ENCODE measurements around the gene TRIM26. TPM values are rescaled to one million over a fixed set of nuclear protein-coding genes. Genes with fewer than 3 reads are reported as not detected.

Gene TRIM26
- total RNA-seq, 4 donors from 2014 or later: 26.9 to 46.8 (median 37.6) TPM

- Histone ChIP-seq H3K36me3 (no peaks in the 10 kb centered on the region), H3K4me3 (peak overlapping the region in 1 of 4 donors; percentile 15), H3K4me1 (no peaks in the 10 kb centered on the region), H3K27ac (peak overlapping the region in 1 of 4 donors; percentile 71), H3K9me3 (no peaks in the 10 kb centered on the region), H3K27me3 (peaks cover 0 to 24% of the 10 kb centered on the region in 2 donors)
- TF ChIP-seq CTCF (IDR thresholded peaks at IDR 0.05): no peak
- no peak for TF ChIP-seq POLR2A (IDR thresholded peaks at IDR 0.05)
- TF ChIP-seq EP300 (IDR thresholded peaks at IDR 0.05): no peak
- no peak for DNase-seq (ENCODE audit: low spot score in 2 of 2)
- WGBS, 2 donors: 88% methylated on average over 15 to 16 of the region's 16 CpGs
Measured at GRCh38 chr6:30163918-30164654, 49.1 kb downstream of the TRIM26 start.

- Histone ChIP-seq H3K27me3 (peaks cover 0 to 21% of the 10 kb centered on the region in 2 donors), H3K36me3 (no peaks in the 10 kb centered on the region), H3K4me1 (no peaks in the 10 kb centered on the region), H3K9me3 (no peaks in the 10 kb centered on the region), H3K27ac (peak within 1 kb of the TSS in 1 of 4 donors; percentile 71), H3K4me3 (peak within 1 kb of the TSS in 1 of 4 donors; percentile 15)
- no peak for DNase-seq (ENCODE audit: low spot score in 2 of 2)
- WGBS, 2 donors: 73 to 75% methylated on average over 30 of the region's 31 CpGs
- TF ChIP-seq EP300 (IDR thresholded peaks at IDR 0.05) (no peak), POLR2A (IDR thresholded peaks at IDR 0.05) (no peak), CTCF (IDR thresholded peaks at IDR 0.05) (no peak)
Measured at GRCh38 chr6:30163090-30163917, 49.9 kb downstream of the TRIM26 start, which contains the start of gene TRIM15. TRIM15 (plus strand) TSS chr6:30163546; CDS start chr6:30163685, 139 bp downstream.

GRCh38 chr6:30162265-30163089 lies 50.7 kb downstream of the TRIM26 start:
- TF ChIP-seq POLR2A (IDR thresholded peaks at IDR 0.05): no peak
- TF ChIP-seq CTCF (IDR thresholded peaks at IDR 0.05): no peak
- TF ChIP-seq EP300 (IDR thresholded peaks at IDR 0.05): no peak
- no peaks in the 10 kb centered on the region for H3K36me3 ChIP-seq
- DNase-seq (ENCODE audit: low spot score in 2 of 2): no peak
- WGBS, 2 donors: 75 to 80% methylated on average over 12 of the region's 12 CpGs
- H3K9me3 ChIP-seq: no peaks in the 10 kb centered on the region
- H3K27me3 ChIP-seq: peaks cover 0 to 13% of the 10 kb centered on the region in 2 donors
- no peaks in the 10 kb centered on the region for H3K4me1 ChIP-seq
- H3K27ac ChIP-seq: peak overlapping the region in 1 of 4 donors; percentile 30
- H3K4me3 ChIP-seq: no peak overlapping the region

- H3K9me3 ChIP-seq: no peaks in the 10 kb centered on the region
- no peak for DNase-seq (ENCODE audit: low spot score in 2 of 2)
- TF ChIP-seq CTCF (IDR thresholded peaks at IDR 0.05) (no peak), EP300 (IDR thresholded peaks at IDR 0.05) (no peak)
- no peak within 1 kb of the TSS for H3K27ac ChIP-seq
- 70 to 88% methylated on average over 4 of the region's 4 CpGs for WGBS, 2 donors
- no peak within 1 kb of the TSS for H3K4me3 ChIP-seq
- H3K36me3 ChIP-seq: no peaks in the 10 kb centered on the region
- H3K27me3 ChIP-seq: peaks cover 0 to 4% of the 10 kb centered on the region in 2 donors
- H3K4me1 ChIP-seq: peaks cover 0 to 9% (median 0%) of the 10 kb centered on the region in 4 donors
Measured at GRCh38 chr6:30160785-30161531, 52.2 kb downstream of the TRIM26 start, which contains the start of gene TRIM10. TRIM10 (minus strand) TSS chr6:30161211; CDS start chr6:30160858, 353 bp downstream.
